Measurements from ENCODE around the gene SYNE4.

The SYNE4 gene

DNA sequence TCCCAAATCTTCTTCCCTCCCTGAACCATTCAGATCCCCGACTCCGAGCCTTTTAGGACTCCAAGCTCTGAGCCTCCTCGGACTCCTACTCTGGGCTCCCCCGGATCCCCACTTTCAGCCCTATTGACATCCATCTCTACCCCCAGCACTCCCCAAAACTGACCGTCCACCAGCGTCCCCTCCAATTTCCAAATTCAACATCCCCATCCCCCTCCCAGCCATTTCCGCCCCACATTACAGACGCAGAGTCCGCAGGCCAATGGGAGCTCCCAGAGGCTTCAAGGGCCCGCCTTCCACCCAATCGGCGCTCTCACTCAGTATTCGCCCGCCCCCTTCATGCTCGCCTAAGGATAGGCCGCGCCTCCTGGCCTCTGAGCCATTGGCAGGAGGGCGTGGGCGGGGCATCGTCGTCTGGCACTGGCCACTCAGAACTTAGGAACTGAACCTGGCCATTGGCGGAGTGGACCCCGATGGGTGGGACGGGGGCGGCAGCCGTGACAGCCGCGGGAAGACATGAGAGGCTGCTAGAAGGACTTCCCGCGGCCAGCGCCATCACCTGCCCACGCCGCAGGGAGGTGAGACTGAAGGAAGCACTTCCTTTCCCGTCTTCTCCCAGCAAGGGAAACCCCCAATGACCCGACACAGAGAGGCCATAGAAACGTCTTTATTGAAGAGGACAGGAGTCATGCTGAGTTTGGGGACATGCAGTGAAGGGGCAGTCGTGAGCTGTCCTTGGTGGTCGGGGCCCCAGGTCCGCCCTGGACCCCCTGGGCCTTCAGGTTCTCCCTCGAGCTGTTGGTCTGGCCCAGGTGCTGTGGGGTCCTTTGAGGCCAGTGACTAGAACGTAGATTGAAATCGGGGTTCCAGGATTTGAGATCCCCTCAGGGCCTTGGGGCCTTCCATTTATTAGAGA lies 5.7 kb upstream of the SYNE4 start, which contains the start of gene ALKBH6:
Gene ALKBH6, minus strand, starts transcription at position 202 of the 913 bp plus-strand sequence. CDS start 816 bp downstream, outside the sequence.
- Mint-ChIP-seq H3K9me3 (no peaks in the 10 kb centered on the region), H3K36me3 (ENCODE audit: low read depth) (peaks cover 24% of the 10 kb centered on the region), H3K27ac (peak within 1 kb of the TSS; percentile 46), H3K27me3 (ENCODE audit: low read depth, poor library complexity) (peaks cover 7% of the 10 kb centered on the region), H3K4me3 (peak within 1 kb of the TSS; percentile 99), H3K4me1 (peaks cover 39% of the 10 kb centered on the region)
- DNase-seq: peak; percentile 99
- TF ChIP-seq, protein P1, sequence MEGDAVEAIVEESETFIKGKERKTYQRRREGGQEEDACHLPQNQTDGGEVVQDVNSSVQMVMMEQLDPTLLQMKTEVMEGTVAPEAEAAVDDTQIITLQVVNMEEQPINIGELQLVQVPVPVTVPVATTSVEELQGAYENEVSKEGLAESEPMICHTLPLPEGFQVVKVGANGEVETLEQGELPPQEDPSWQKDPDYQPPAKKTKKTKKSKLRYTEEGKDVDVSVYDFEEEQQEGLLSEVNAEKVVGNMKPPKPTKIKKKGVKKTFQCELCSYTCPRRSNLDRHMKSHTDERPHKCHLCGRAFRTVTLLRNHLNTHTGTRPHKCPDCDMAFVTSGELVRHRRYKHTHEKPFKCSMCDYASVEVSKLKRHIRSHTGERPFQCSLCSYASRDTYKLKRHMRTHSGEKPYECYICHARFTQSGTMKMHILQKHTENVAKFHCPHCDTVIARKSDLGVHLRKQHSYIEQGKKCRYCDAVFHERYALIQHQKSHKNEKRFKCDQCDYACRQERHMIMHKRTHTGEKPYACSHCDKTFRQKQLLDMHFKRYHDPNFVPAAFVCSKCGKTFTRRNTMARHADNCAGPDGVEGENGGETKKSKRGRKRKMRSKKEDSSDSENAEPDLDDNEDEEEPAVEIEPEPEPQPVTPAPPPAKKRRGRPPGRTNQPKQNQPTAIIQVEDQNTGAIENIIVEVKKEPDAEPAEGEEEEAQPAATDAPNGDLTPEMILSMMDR (IDR thresholded peaks at IDR 0.05): no peak

DNA sequence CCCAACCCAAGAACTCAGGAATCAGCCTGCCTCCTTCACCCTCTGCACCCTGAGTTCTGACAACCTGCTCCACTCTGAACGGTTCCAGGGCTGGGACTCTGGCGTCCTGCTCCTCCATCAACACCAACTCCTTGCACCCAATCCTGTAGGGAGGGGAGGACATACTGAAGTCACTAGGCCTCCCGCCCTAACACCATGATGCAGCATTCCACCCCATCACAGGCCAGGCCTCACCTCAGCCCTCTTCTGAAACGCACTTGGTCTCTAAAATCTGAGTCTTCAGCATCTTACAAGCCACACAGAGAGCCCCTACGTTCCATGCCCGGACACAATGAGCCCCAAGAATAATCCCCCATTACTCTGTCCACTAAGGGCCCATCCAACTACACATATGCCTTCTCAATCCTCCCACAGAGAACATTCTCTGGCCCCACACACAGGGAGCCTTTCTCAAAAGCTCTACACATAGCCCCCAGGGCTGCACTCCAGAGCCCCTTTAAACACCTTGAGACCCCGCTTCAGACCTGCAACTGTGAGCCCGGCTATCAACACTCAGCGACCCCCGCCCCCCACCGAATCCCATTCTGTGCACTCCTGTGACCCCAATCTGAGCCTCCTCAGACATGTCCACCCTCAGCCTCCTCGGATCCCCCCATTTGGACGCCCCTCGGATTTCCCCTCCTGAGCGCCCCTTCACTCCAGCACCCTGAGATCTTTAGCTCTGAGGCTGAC lies 4.8 kb upstream of the SYNE4 start:
- Mint-ChIP-seq H3K27ac (peak overlapping the region; percentile 46), H3K9me3 (no peaks in the 10 kb centered on the region), H3K27me3 (ENCODE audit: low read depth, poor library complexity) (peaks cover 7% of the 10 kb centered on the region), H3K36me3 (ENCODE audit: low read depth) (peaks cover 19% of the 10 kb centered on the region), H3K4me3 (peak overlapping the region; percentile 99), H3K4me1 (peaks cover 45% of the 10 kb centered on the region)
- DNase-seq: no peak
- TF ChIP-seq, protein P1 (IDR thresholded peaks at IDR 0.05): no peak

DNA sequence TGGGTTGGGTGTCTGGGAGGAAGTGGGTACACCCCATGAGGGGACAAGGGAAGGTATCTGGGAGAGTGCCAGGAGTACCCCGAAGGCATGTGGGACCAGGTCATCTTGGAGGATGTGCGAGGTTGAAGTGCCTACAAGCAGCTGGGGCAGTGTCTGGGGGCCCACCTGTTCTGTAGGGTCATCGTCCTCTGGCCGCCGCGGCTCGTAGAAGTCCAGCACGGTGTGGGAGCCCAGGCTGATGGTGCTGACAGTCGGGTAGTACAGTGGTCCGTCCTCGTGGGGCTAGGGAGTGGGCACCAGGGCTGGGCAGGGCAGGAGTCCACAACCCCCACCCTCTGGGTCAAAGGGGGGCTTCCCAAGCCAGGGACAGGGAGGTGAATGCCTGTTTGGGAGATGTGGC lies 1.8 kb upstream of the SYNE4 start:
- Mint-ChIP-seq H3K27ac (no peak overlapping the region), H3K4me3 (peak overlapping the region; percentile 45), H3K27me3 (ENCODE audit: low read depth, poor library complexity) (peaks cover 7% of the 10 kb centered on the region), H3K4me1 (peaks cover 51% of the 10 kb centered on the region), H3K9me3 (no peaks in the 10 kb centered on the region), H3K36me3 (ENCODE audit: low read depth) (peaks cover 7% of the 10 kb centered on the region)
- TF ChIP-seq, protein P1 (IDR thresholded peaks at IDR 0.05): no peak
- DNase-seq: no peak

DNA sequence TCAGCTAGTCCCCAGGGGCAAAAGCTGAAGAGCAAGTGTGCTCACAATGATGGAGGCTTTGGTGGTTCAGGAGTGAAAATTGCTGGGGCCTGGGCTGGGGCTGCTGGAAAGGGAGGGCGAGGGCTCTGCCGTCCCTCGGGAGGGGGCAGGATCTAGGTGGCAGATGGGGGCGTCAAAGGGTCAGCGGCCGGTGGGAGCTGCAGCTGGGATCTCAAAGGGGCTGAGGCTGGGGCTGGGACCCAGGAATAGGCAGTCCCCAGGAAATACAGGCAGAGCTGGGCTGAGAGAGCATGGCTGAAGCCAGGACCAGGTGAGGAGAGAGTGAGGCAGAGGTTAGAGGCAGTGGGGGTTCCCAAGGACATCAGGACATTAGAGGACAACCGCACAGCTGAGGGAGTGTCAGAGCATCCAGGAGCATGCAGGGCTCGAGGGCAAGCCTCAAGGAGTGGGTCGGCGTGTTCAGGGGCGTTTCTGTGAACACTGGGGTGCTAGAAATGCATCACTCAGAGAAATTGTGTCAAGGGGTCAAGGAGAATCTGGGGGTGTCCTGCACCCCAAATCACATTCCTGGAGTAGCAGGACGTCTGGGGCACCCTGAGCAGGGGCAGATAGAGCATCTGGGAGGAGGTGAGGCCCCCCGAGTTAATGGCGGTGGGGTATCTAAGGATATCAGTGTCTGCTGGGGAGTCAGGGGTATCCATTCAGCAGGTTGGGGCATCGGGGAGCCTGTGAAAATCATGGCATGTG lies 1.2 kb upstream of the SYNE4 start:
- no peak for DNase-seq
- Mint-ChIP-seq H3K27ac (no peak overlapping the region), H3K27me3 (ENCODE audit: low read depth, poor library complexity) (peaks cover 7% of the 10 kb centered on the region), H3K36me3 (ENCODE audit: low read depth) (peaks cover 10% of the 10 kb centered on the region), H3K9me3 (no peaks in the 10 kb centered on the region), H3K4me1 (peaks cover 45% of the 10 kb centered on the region), H3K4me3 (peak overlapping the region; percentile 77)
- TF ChIP-seq, protein P1 (IDR thresholded peaks at IDR 0.05): no peak

DNA sequence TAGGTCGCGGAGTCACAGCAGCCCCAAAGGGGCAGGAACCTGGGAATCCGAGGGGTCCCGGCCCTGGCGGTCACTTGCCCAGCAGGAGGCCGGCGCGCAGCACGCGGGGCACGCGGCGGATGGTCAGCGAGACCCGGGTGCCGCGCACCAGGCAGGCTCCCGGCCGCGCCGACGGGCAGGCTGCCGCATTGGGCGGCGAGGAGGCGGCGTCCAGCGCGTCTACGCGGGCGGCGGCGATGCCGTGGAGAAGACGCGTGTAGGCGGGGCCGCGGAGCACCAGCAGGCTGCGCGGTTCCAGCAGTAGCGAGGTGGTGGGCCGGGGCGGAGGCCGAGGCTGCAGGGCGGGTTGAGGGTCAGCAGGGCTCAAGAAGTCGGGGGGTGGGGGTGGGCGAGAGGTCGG lies 607 bp upstream of the SYNE4 start:
- DNase-seq: peak; percentile 79
- Mint-ChIP-seq H3K4me3 (peak overlapping the region; percentile 85), H3K27ac (no peak overlapping the region), H3K9me3 (no peaks in the 10 kb centered on the region), H3K36me3 (ENCODE audit: low read depth) (peaks cover 14% of the 10 kb centered on the region), H3K4me1 (peaks cover 39% of the 10 kb centered on the region), H3K27me3 (ENCODE audit: low read depth, poor library complexity) (peaks cover 7% of the 10 kb centered on the region)
- TF ChIP-seq, protein P1 (IDR thresholded peaks at IDR 0.05): no peak
